ENCODE data around the gene DAGLA.

The DAGLA gene

GRCh38 chr11:61700720-61701119, 20.5 kb downstream of the DAGLA start:
- Histone ChIP-seq H4K20me1 (ENCODE audit: insufficient read depth) (no peaks in the 10 kb centered on the region), H2AFZ (ENCODE audit: low read depth) (no peak overlapping the region), H3K4me1 (ENCODE audit: low read depth, poor library complexity, severe bottlenecking) (no peaks in the 10 kb centered on the region), H3K27me3 (ENCODE audit: insufficient read depth, low read depth) (peaks cover 62% of the 10 kb centered on the region), H3K36me3 (ENCODE audit: insufficient read depth) (no peaks in the 10 kb centered on the region), H3K4me3 (IDR thresholded peaks at IDR 0.05; ENCODE audit: insufficient read depth, low read depth, low read length) (no peak overlapping the region), H3K9ac (no peak overlapping the region), H3K4me2 (no peak overlapping the region), H3K27ac (no peak overlapping the region), H3K79me2 (ENCODE audit: insufficient read depth, low read depth) (no peaks in the 10 kb centered on the region)
- TF ChIP-seq CTCF (conservative IDR thresholded peaks at IDR 0.05; ENCODE audit: low read depth, low read length): no peak

DNA sequence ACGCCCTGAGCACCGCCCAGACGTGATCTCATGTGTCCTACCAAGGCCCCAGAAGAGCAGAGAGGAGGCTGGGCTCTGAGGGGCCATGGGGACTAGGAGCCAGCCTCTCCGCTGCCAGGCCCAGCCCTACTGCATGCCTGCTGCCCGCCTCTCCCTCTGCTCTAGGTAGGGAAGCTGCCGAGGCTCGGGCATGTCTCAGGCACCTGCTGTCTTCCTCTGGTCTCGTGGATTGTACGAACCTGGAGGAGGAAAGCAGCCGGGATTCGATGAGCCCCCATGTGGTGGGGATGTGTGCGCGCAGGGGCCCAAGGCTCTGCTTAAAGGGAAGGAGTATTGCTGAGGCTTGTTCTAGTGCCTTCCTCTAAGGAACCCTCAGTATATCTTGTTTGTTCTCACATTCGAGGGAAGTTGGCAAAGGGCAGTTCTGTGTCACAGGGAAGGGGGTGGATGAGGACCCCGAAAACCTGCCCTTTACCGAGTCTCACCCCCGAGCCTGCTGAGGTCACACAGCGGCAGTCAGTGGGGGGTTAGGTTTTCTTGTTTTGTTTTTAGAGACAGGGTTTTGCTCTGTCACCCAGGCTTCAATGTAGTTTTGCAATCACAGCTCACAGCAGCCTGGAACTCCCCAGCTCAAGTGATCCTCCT, 21.2 kb downstream of the DAGLA start:
- H3K9ac ChIP-seq: no peak overlapping the region

DNA sequence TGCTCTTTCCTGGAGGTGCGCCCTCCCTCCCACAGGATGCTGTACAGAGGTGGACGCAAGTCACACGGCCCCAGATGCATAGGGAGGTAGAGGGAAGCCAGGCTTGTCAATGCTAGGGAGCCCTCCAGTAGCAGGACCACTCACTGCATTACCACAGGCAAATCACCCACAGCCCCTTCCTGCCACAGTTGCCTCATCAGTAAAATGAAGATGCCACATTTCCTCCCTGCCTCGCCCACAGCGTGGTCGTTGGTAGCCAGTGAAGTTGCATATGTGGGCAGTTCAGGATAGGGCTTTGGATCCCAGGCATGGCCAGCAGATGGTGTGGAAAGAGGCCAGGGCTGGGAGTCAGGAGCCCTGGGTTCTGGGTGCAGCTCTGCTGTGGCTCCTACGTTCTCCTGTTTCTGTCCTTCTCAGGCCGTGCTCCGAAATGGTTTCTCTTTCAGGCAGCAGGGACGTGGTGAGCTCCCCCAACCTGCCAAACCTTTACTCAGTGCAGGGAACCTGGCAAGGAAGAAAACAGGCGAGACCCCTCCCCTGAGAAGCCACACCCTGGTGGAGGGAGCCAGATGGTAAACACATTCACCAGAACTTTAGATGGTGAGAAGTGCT, 22.6 kb downstream of the DAGLA start:
- no peaks in the 10 kb centered on the region for H3K4me1 ChIP-seq (ENCODE audit: low read depth, poor library complexity, severe bottlenecking)
- peaks cover 70% of the 10 kb centered on the region for H3K27me3 ChIP-seq (ENCODE audit: insufficient read depth, low read depth)

More for the DNA sequence above, 21.2 kb downstream of the DAGLA start:
- peaks cover 66% of the 10 kb centered on the region for H3K27me3 ChIP-seq (ENCODE audit: insufficient read depth, low read depth)
- 0 out of 2 replicates have a peak, but pooled peaks have one; percentile 24 for TF ChIP-seq CTCF (conservative IDR thresholded peaks at IDR 0.05; ENCODE audit: low read depth, low read length)
- H3K27ac ChIP-seq: no peak overlapping the region
- H3K4me1 ChIP-seq (ENCODE audit: low read depth, poor library complexity, severe bottlenecking): no peaks in the 10 kb centered on the region
- H4K20me1 ChIP-seq (ENCODE audit: insufficient read depth): no peaks in the 10 kb centered on the region
- no peaks in the 10 kb centered on the region for H3K79me2 ChIP-seq (ENCODE audit: insufficient read depth, low read depth)
- H2AFZ ChIP-seq (ENCODE audit: low read depth): no peak overlapping the region
- H3K36me3 ChIP-seq (ENCODE audit: insufficient read depth): no peaks in the 10 kb centered on the region
- H3K4me3 ChIP-seq (IDR thresholded peaks at IDR 0.05; ENCODE audit: insufficient read depth, low read depth, low read length): no peak overlapping the region
- H3K4me2 ChIP-seq: no peak overlapping the region

DNA sequence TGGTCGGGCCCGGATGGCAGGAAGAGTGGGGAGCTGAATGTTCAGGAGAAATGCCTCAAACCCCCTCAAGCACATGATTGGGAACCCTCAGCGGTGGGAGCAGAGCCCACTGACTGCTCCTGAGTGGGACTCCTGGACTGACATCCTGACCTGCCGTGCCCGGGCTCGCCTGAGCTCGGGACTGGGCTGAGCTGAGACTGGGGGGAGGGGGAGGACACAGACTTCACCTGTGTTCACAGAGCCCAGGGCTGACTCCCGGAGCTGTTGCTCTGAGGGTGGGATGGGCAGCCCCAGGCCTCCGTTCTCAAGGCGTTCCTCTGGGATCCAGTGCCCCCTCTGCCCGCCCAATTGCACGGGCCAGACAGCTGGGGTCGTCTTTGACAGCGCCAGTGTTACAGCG, 24.6 kb downstream of the DAGLA start:
- no peak overlapping the region for H3K27ac ChIP-seq
- TF ChIP-seq CTCF (conservative IDR thresholded peaks at IDR 0.05; ENCODE audit: low read depth, low read length): no peak
- H3K36me3 ChIP-seq (ENCODE audit: insufficient read depth): no peaks in the 10 kb centered on the region
- no peaks in the 10 kb centered on the region for H3K79me2 ChIP-seq (ENCODE audit: insufficient read depth, low read depth)
- no peak overlapping the region for H3K4me3 ChIP-seq (IDR thresholded peaks at IDR 0.05; ENCODE audit: insufficient read depth, low read depth, low read length)
- no peaks in the 10 kb centered on the region for H3K4me1 ChIP-seq (ENCODE audit: low read depth, poor library complexity, severe bottlenecking)
- no peak overlapping the region for H2AFZ ChIP-seq (ENCODE audit: low read depth)
- peaks cover 76% of the 10 kb centered on the region for H3K27me3 ChIP-seq (ENCODE audit: insufficient read depth, low read depth)
- no peak overlapping the region for H3K4me2 ChIP-seq
- H4K20me1 ChIP-seq (ENCODE audit: insufficient read depth): no peaks in the 10 kb centered on the region
- H3K9ac ChIP-seq: no peak overlapping the region

More for the DNA sequence above, 22.6 kb downstream of the DAGLA start:
- Histone ChIP-seq H3K36me3 (ENCODE audit: insufficient read depth) (no peaks in the 10 kb centered on the region), H4K20me1 (ENCODE audit: insufficient read depth) (no peaks in the 10 kb centered on the region), H3K9ac (no peak overlapping the region), H3K4me3 (IDR thresholded peaks at IDR 0.05; ENCODE audit: insufficient read depth, low read depth, low read length) (no peak overlapping the region), H2AFZ (ENCODE audit: low read depth) (no peak overlapping the region), H3K27ac (no peak overlapping the region), H3K4me2 (no peak overlapping the region), H3K79me2 (ENCODE audit: insufficient read depth, low read depth) (no peaks in the 10 kb centered on the region)
- no peak for TF ChIP-seq CTCF (conservative IDR thresholded peaks at IDR 0.05; ENCODE audit: low read depth, low read length)

All from KMS-11 (cell line).